BLaER1 treated with 17β-estradiol and CSF1 and Interleukin-3, amounts not matched to agents 10 nM and 100 nM (cell line): Measurements from ENCODE around the gene RPS19.

Experiments used
- H3K27ac ChIP-seq, 11 experiments: shearing (Covaris generic); formaldehyde crosslinking; 2 replicates each; pipeline ENCODE4 v1.8.1; 2022
- H3K27me3 ChIP-seq, 11 experiments: shearing (Covaris generic); formaldehyde crosslinking; 2 replicates each; pipeline ENCODE4 v1.8.1; 2022
- H3K36me3 ChIP-seq, 11 experiments: shearing (Covaris generic); formaldehyde crosslinking; 2 replicates each; pipeline ENCODE4 v1.8.1; 2022
- H3K4me1 ChIP-seq, 10 experiments: shearing (Covaris generic); formaldehyde crosslinking; 2 replicates each; pipeline ENCODE4 v1.8.1; 2022
- H3K4me2 ChIP-seq, 11 experiments: shearing (Covaris generic); formaldehyde crosslinking; 2 replicates each; pipeline ENCODE4 v1.8.1; 2022
- H3K4me3 ChIP-seq, 10 experiments: shearing (Covaris generic); formaldehyde crosslinking; 2 replicates each; pipeline ENCODE4 v1.8.1; 2022
- H3K9ac ChIP-seq, 11 experiments: shearing (Covaris generic); formaldehyde crosslinking; 2 replicates each; pipeline ENCODE4 v1.8.1; 2022
- H3K9me3 ChIP-seq, 11 experiments: shearing (Covaris generic); formaldehyde crosslinking; replicated peaks in 1 of 11; 2 replicates each; pipeline ENCODE4 v1.8.1; 2022
- H4K20me1 ChIP-seq, 11 experiments: shearing (Covaris generic); formaldehyde crosslinking; 2 replicates each; pipeline ENCODE4 v1.8.1; 2022
- Cebpa-rat ChIP-seq, 11 experiments: shearing (Covaris generic); IDR thresholded peaks; 2 replicates each; pipeline ENCODE4 v1.8.1; 2022

The RPS19 gene

GRCh38 chr19:41902594-41902993 is 42.5 kb downstream of the RPS19 start:
- H4K20me1 ChIP-seq, result peaks cover 4 to 100% (median 84%) of the 10 kb centered on the region in 11 experiments; a peak in 21 of 22 replicates
- no peaks in the 10 kb centered on the region for H3K27me3 ChIP-seq
- no peak overlapping the region for H3K4me3 ChIP-seq

DNA sequence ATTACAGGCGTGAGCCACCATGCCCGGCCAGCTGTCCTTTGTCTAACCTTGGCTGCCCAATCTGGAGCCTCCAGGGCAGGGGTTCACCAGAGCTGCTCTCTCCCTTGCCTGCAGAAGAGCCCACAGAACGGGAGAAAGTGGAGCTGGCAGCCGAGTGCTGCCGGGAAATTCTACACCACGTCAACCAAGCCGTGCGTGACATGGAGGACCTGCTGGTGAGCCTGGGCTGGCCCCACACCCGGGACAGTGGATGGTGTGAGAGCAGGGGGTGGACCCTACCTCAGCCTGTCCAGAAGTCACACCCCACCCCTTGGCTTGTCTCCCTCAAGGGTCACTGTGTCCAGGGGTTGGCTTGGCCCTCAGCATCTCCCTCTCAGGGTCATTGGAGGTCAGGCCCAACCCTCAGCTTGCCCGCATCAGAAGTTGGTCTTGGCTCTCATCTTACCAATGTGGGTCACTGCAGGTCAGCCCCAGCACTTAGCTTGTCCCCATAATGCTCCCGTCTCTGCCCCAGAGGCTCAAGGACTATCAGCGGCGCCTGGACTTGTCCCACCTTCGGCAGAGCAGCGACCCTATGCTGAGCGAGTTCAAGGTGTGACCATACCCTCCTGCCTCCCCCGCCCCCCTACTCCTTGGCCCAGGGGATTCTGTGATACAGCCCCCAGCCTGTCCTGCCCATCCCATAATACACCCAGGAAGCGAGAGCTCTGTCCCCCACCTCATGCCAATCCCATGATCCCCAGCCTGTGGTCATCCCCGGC is 43.3 kb downstream of the RPS19 start:
- Histone ChIP-seq H3K36me3 (peaks cover 91 to 97% (median 95%) of the 10 kb centered on the region in 11 experiments), H3K9ac (no peak overlapping the region; a peak in 1 of 22 replicates), H3K4me2 (no peak overlapping the region), H3K4me1 (0 out of 20 replicates have a peak, but pooled peaks cover 0 to 4% (median 0%) of the 10 kb centered on the region in 10 experiments), H3K27ac (no peak overlapping the region), H4K20me1 (peaks cover 9 to 98% (median 83%) of the 10 kb centered on the region in 11 experiments; a peak in 21 of 22 replicates), H3K4me3 (no peak overlapping the region), H3K27me3 (no peaks in the 10 kb centered on the region), H3K9me3 (no peaks in the 10 kb centered on the region)
- TF ChIP-seq Cebpa-rat (IDR thresholded peaks at IDR 0.05), result no peak

More at GRCh38 chr19:41902594-41902993, 42.5 kb downstream of the RPS19 start:
- no peak overlapping the region for H3K27ac ChIP-seq
- peaks cover 98 to 100% (median 99%) of the 10 kb centered on the region in 11 experiments for H3K36me3 ChIP-seq
- H3K9ac ChIP-seq, result no peak overlapping the region; a peak in 1 of 22 replicates
- no peaks in the 10 kb centered on the region for H3K9me3 ChIP-seq
- no peak for TF ChIP-seq Cebpa-rat (IDR thresholded peaks at IDR 0.05)
- 0 out of 20 replicates have a peak, but pooled peaks cover 0 to 4% (median 0%) of the 10 kb centered on the region in 10 experiments for H3K4me1 ChIP-seq
- H3K4me2 ChIP-seq, result no peak overlapping the region

GRCh38 chr19:41904118-41904870 is 44.2 kb downstream of the RPS19 start:
- H3K36me3 ChIP-seq, result peaks cover 82 to 96% (median 88%) of the 10 kb centered on the region in 11 experiments
- H3K9me3 ChIP-seq, result no peaks in the 10 kb centered on the region
- TF ChIP-seq Cebpa-rat (IDR thresholded peaks at IDR 0.05), result no peak
- no peak overlapping the region for H3K4me3 ChIP-seq
- H3K4me1 ChIP-seq, result 0 out of 20 replicates have a peak, but pooled peaks cover 0 to 4% (median 0%) of the 10 kb centered on the region in 10 experiments
- no peak overlapping the region for H3K27ac ChIP-seq
- peaks cover 13 to 98% (median 81%) of the 10 kb centered on the region in 11 experiments; a peak in 21 of 22 replicates for H4K20me1 ChIP-seq
- H3K4me2 ChIP-seq, result no peak overlapping the region
- no peak overlapping the region for H3K9ac ChIP-seq
- no peaks in the 10 kb centered on the region for H3K27me3 ChIP-seq

- peaks cover 70 to 85% (median 77%) of the 10 kb centered on the region in 11 experiments for H3K36me3 ChIP-seq
- H3K9me3 ChIP-seq, result no peaks in the 10 kb centered on the region
- no peak for TF ChIP-seq Cebpa-rat (IDR thresholded peaks at IDR 0.05)
- H3K4me2 ChIP-seq, result no peak overlapping the region
- 0 out of 20 replicates have a peak, but pooled peaks cover 0 to 4% (median 0%) of the 10 kb centered on the region in 10 experiments for H3K4me1 ChIP-seq
- H3K27ac ChIP-seq, result no peak overlapping the region
- H3K27me3 ChIP-seq, result peaks cover under 1 to 10% (median 6%) of the 10 kb centered on the region in 11 experiments; a peak in 12 of 22 replicates
- peaks cover 23 to 98% (median 86%) of the 10 kb centered on the region in 11 experiments for H4K20me1 ChIP-seq
- no peak overlapping the region for H3K4me3 ChIP-seq
- H3K9ac ChIP-seq, result no peak overlapping the region
These were observed 45.4 kb downstream of the RPS19 start for GRCh38 chr19:41905273-41906002.

DNA sequence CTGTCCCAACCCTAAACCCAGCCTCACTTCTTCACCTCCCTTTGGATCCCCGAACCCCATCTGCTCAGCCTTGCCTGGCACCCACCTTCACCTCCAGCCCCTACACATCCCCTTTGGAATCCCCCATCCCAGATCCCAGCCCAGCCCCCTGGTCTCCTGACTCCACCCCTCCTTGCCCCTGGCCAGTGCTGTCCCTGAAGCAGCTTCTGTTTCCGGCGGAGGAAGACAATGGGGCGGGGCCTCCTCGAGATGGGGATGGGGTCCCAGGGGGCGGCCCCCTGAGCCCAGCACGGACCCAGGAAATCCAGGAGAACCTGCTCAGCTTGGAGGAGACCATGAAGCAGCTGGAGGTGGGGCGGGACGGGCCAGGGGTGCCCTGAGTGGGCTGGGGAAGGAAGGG is 46.2 kb downstream of the RPS19 start:
- no peak overlapping the region for H3K4me3 ChIP-seq

DNA sequence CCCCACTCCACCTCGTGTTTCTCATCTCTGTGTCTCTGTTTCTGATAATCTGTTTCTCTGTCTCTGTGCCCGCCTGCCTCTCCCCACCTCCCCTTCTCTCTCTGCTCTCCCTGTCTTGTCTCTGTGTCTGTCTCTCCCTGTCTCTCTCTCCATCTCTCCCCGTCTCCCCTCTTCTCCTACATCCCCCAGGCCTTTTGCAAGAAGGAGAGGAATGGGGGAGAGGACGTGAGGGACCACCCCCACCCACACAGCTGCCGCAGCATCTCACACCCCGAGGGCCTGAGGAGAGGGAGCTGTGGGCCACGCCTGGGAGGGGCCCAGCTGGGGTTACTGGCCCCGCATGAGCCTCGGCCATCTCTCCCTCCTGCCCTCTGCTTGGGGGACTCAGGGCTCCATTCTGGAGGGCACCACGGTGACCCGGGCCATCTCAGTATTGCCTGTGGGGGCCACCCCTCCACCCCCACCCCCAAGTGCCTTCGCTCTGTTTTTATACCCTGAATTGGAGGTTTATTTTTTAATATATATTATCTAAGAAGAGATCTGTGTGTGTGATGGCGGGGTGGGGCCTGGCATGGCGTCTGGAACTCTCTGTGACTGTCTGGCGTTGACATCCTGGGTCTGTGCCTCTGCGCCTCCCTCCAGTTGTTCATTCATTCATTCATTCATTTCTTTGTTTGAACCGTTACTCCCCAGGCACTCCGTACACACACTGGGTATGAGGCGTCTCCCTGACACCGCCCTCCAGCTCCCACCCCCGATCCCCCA is 47.0 kb downstream of the RPS19 start:
- no peak overlapping the region for H3K27ac ChIP-seq
- H4K20me1 ChIP-seq, result peaks cover 39 to 98% (median 89%) of the 10 kb centered on the region in 11 experiments
- peaks cover 54 to 68% (median 60%) of the 10 kb centered on the region in 11 experiments for H3K36me3 ChIP-seq
- no peaks in the 10 kb centered on the region for H3K9me3 ChIP-seq
- no peak overlapping the region for H3K9ac ChIP-seq
- H3K4me2 ChIP-seq, result no peak overlapping the region
- no peak for TF ChIP-seq Cebpa-rat (IDR thresholded peaks at IDR 0.05)
- peaks cover 0 to 13% (median 11%) of the 10 kb centered on the region in 10 experiments; a peak in 16 of 20 replicates for H3K4me1 ChIP-seq
- no peak overlapping the region for H3K4me3 ChIP-seq
- H3K27me3 ChIP-seq, result peaks cover 17 to 27% (median 23%) of the 10 kb centered on the region in 11 experiments

More for the DNA sequence above, 46.2 kb downstream of the RPS19 start:
- TF ChIP-seq Cebpa-rat (IDR thresholded peaks at IDR 0.05), result no peak
- Histone ChIP-seq H3K36me3 (peaks cover 62 to 76% (median 68%) of the 10 kb centered on the region in 11 experiments), H4K20me1 (peaks cover 31 to 98% (median 89%) of the 10 kb centered on the region in 11 experiments), H3K27ac (no peak overlapping the region), H3K27me3 (peaks cover 8 to 19% (median 15%) of the 10 kb centered on the region in 11 experiments), H3K9ac (no peak overlapping the region), H3K4me1 (peaks cover 0 to 5% (median 2%) of the 10 kb centered on the region in 10 experiments; a peak in 8 of 20 replicates), H3K9me3 (no peaks in the 10 kb centered on the region), H3K4me2 (no peak overlapping the region)

DNA sequence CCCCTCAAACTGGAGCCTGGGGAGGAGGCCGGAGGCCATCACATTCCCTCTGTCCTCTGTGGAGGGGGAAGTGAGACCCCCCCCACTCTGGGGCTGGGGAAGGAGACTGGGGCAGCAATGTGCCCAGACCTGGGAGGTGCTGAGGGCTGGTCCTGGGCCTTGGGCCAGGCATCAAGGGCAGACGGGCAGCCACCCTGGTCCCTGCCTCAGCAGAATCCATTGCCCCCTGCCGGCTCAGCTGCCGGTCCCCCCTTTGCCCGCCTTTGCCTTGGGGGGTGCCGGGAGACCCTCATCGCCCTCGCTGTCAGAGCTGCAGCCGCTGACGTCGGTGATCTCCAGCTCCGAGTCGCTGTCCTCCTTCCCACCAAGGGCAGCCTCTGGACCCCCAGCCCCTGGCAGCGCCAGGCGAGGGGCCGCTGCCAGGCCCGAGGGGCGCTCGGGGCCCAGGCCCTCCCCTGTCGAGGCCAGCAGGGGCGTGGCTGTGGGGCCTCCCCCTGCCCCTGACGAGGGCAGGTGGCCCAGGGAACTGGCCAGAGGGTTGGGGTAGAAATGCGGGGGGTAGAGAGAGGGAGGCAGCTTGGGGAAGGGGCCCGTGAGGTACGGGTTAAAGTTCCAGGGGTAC is 48.0 kb downstream of the RPS19 start:
- Histone ChIP-seq H3K27me3 (peaks cover 27 to 37% (median 32%) of the 10 kb centered on the region in 11 experiments), H3K27ac (no peak overlapping the region), H3K4me2 (no peak overlapping the region), H3K9me3 (no peaks in the 10 kb centered on the region), H3K4me1 (peaks cover 0 to 18% (median 15%) of the 10 kb centered on the region in 10 experiments; a peak in 16 of 20 replicates), H3K9ac (no peak overlapping the region), H3K4me3 (no peak overlapping the region), H3K36me3 (peaks cover 43 to 58% (median 50%) of the 10 kb centered on the region in 11 experiments), H4K20me1 (peaks cover 44 to 98% (median 83%) of the 10 kb centered on the region in 11 experiments)
- TF ChIP-seq Cebpa-rat (IDR thresholded peaks at IDR 0.05), result no peak
